Measurements from ENCODE around the gene CDH22.
A peak's percentile ranks its signal among the peaks of the same experiment; 100 is the strongest.

CDH22 gene

GRCh38 chr20:46215913-46216707, 92.2 kb downstream of the CDH22 start:
- peak; percentile 64 for DNase-seq (ENCODE audit: low spot score)

GRCh38 chr20:46214824-46215488, 93.3 kb downstream of the CDH22 start:
- DNase-seq (ENCODE audit: low spot score): no peak

GRCh38 chr20:46213946-46214823, 94.1 kb downstream of the CDH22 start:
- DNase-seq (ENCODE audit: low spot score): peak; percentile 49

GRCh38 chr20:46212876-46213275, 95.4 kb downstream of the CDH22 start:
- DNase-seq (ENCODE audit: low spot score): no peak

- DNase-seq (ENCODE audit: low spot score): no peak
Measured at GRCh38 chr20:46212252-46212651, 96.0 kb downstream of the CDH22 start.

GRCh38 chr20:46211331-46211722, 97.0 kb downstream of the CDH22 start:
- no peak for DNase-seq (ENCODE audit: low spot score)

GRCh38 chr20:46210672-46211330, 97.5 kb downstream of the CDH22 start:
- no peak for DNase-seq (ENCODE audit: low spot score)

- DNase-seq (ENCODE audit: low spot score): no peak
Measured at GRCh38 chr20:46209930-46210671, 98.2 kb downstream of the CDH22 start.

- no peak for DNase-seq (ENCODE audit: low spot score)
Measured at GRCh38 chr20:46207793-46208192, 100.5 kb downstream of the CDH22 start.

- peak; percentile 39 for DNase-seq (ENCODE audit: low spot score)
Measured at GRCh38 chr20:46206992-46207549, 101.2 kb downstream of the CDH22 start.

- DNase-seq (ENCODE audit: low spot score): peak; percentile 78
Measured at GRCh38 chr20:46206025-46206424, 102.3 kb downstream of the CDH22 start.

- DNase-seq (ENCODE audit: low spot score): no peak
Measured at GRCh38 chr20:46205349-46205748, 102.9 kb downstream of the CDH22 start.

- no peak for DNase-seq (ENCODE audit: low spot score)
Measured at GRCh38 chr20:46204594-46205186, 103.6 kb downstream of the CDH22 start.

GRCh38 chr20:46203510-46203837, 104.8 kb downstream of the CDH22 start:
- DNase-seq (ENCODE audit: low spot score): no peak

- no peak for DNase-seq (ENCODE audit: low spot score)
Measured at GRCh38 chr20:46202766-46203509, 105.4 kb downstream of the CDH22 start.

- no peak for DNase-seq (ENCODE audit: low spot score)
Measured at GRCh38 chr20:46200582-46201570, 107.4 kb downstream of the CDH22 start.

- DNase-seq (ENCODE audit: low spot score): no peak
Measured at GRCh38 chr20:46199198-46199597, 109.1 kb downstream of the CDH22 start.

- no peak for DNase-seq (ENCODE audit: low spot score)
Measured at GRCh38 chr20:46196990-46197389, 111.3 kb downstream of the CDH22 start.

Measured in AG20443 (cell line).